ENCODE data around the gene FAM221B.

GRCh38 chr9:35863583-35863982 is 35.1 kb upstream of the FAM221B start:
- no peak for TF ChIP-seq CTCF (IDR thresholded peaks at IDR 0.05)
- TF ChIP-seq POLR2A (IDR thresholded peaks at IDR 0.05): no peak
- no peak for TF ChIP-seq EP300 (IDR thresholded peaks at IDR 0.05)
